DND-41 (cell line): ENCODE data around the gene CARM1.

ENCODE experiments used
- CTCF ChIP-seq: IDR thresholded peaks from 2 replicates; pipeline ENCODE4 v1.5.1; 2012; ENCODE audit warnings: borderline replicate concordance, low read length, moderate library complexity, mild to moderate bottlenecking; ENCODE audit not compliant: poor library complexity, severe bottlenecking; ENCODE audit errors: extremely low read depth
- EZH2 ChIP-seq: IDR thresholded peaks from 3 replicates; pipeline ENCODE4 v1.6.1; 2012; ENCODE audit warnings: borderline replicate concordance, low read depth, mild to moderate bottlenecking, moderate library complexity, low read length, inconsistent platforms; ENCODE audit not compliant: severe bottlenecking

DNA sequence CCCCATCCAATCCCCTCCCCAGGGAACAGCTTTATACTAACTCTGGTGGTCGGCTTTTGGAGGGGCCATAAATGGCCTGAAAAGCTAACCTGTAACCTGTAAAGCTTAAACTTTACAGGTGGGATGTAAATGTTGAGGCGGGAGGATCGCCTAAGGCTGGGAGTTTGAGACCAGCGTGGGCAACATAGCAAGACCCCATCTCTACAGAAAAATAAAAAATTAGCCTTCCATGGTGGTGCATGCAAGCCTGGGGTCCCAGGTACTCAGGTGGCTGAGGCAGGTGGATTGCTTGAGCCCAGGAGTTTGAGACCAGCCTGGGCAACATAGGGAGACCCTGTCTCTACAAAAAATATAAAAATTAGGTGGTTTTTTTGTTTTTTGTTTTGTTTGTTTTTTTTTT, 18.5 kb downstream of the CARM1 start:
- no peak for TF ChIP-seq CTCF
- no peak for TF ChIP-seq EZH2
